IPS DF 6.9 (cell line): ENCODE data around the gene MYO1A.
"Not testable (repeated sequence)": the region's sequence is repeated elsewhere in the genome, so short reads cannot be mapped to it uniquely, and the experiment has no call there.

ENCODE experiments used
- DNase-seq: peaks from one replicate; pipeline ENCODE4 v3.0.0-alpha.2; 2013; ENCODE audit warnings: low read depth, low spot score
- H3K27ac ChIP-seq: one replicate; pipeline ENCODE4 v1.5.1; 2013; ENCODE audit warnings: low read length, control low read depth
- H3K27me3 ChIP-seq: 2 replicates; pipeline ENCODE4 v1.6.1; 2013; ENCODE audit warnings: mild to moderate bottlenecking, low read length; ENCODE audit not compliant: control insufficient read depth, insufficient read depth
- H3K36me3 ChIP-seq: 2 replicates; pipeline ENCODE4 v1.6.1; 2013; ENCODE audit warnings: low read length; ENCODE audit not compliant: control insufficient read depth, insufficient read depth
- H3K4me1 ChIP-seq: 2 replicates; pipeline ENCODE4 v1.6.1; 2013; ENCODE audit warnings: low read length; ENCODE audit not compliant: control insufficient read depth, insufficient read depth
- H3K4me3 ChIP-seq: 2 replicates; pipeline ENCODE4 v1.5.1; 2013; ENCODE audit warnings: mild to moderate bottlenecking, low read length
- H3K9me3 ChIP-seq: 2 replicates; pipeline ENCODE4 v1.6.1; 2013; ENCODE audit warnings: low read length, inconsistent platforms; ENCODE audit not compliant: control insufficient read depth, insufficient read depth
- WGBS: extraction: QIAGEN DNeasy Blood & Tissue Kit; methylation state at CpG from one replicate; pipeline ENCODE4 v1.1.7; 2013; ENCODE audit warnings: mixed read lengths, missing lambda C conversion rate; ENCODE audit not compliant: insufficient read length, insufficient coverage; 5-methylcytosine and 5-hydroxymethylcytosine counted together

Gene MYO1A

DNA sequence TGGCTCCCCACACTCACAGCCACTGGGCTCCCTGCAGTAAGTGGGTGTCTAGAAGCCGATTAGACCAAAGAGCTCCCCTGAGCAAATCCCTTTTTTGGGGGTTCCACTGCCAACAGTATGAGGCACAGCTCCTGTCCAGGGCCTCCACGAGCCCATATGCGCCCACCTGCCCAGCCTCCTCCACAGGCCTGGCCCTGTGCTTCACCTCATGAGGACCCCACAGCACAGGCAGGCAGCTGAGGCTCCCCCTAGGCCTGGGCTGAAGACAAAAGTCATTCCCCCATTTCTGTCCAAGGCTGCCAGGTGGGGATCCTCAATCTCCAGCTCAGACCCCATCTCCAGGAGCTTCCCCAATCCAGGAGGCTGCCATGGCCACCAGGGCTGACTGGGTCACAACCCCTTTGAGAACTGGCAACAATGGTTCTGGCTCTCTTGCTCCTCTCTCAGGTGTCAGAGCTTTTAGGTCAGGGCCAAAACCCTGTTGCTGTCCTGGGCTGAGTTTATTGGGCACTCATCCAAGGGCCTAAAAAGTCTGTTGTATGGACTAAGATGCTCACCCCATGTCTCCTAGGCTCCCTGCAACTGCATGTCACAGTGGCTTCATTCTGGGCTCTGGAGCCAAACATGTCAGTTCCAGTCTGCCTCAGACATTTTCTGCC is 67.2 kb downstream of the MYO1A start:
- H3K4me1 ChIP-seq, H3K9me3 ChIP-seq, DNase-seq, H3K36me3 ChIP-seq, H3K4me3 ChIP-seq, H3K27ac ChIP-seq, H3K27me3 ChIP-seq: not testable (repeated sequence)
- no CpG with 5 or more reads among the region's 3 CpGs for WGBS

DNA sequence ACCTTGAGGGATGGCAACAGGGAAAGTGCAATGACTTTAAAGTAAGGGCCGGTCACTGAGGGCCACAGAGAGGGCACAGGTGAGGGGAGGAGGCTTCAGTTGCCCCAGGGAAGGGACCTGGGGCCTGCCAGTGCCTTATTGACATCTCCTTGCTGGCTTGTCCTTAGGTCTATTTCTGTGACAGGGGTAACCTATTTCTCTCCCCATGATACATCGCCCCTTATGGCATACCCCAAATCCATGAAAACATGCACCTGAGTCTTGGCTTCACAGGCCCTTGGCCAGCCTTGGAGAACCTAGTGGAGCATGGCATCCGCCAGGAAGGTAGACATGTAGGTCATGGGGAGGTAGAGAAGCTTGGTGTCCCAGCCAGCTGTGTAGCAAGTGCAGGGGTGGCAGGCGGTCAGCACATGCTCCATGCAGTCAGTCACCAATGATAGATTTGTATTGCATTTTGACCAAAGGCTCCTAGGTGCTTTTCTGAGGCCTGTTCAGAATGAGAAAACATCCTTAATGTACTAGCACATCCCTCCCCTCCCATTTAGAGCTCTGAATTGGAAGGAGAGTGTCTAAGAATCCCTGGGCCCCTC is 68.9 kb downstream of the MYO1A start:
- no peak for DNase-seq
- Histone ChIP-seq H3K4me1 (no peaks in the 10 kb centered on the region), H3K9me3 (no peaks in the 10 kb centered on the region), H3K27ac (no peak overlapping the region), H3K36me3 (no peaks in the 10 kb centered on the region), H3K27me3 (no peaks in the 10 kb centered on the region), H3K4me3 (no peak overlapping the region)
- WGBS = no CpG with 5 or more reads among the region's 4 CpGs

DNA sequence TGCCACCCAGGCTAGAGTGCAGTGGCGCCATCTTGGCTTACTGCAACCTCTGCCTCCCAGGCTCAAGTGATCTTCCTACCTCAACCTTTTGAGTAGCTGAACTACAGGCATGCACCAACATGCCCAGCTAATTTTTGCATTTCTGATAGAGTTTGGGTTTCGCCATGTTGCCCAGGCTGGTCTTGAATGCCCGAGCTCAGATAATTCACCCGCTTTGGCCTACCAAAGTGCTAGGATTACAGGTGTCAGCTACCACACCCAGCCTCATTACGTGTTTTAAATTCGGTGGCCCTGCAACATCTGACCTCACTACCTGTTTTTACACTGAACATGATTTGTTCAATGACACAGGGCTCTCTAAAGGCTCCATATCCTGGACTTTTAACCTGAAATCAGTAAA is 69.7 kb downstream of the MYO1A start:
- no peak for DNase-seq
- Histone ChIP-seq H3K27me3 (no peaks in the 10 kb centered on the region), H3K27ac (no peak overlapping the region), H3K36me3 (no peaks in the 10 kb centered on the region), H3K4me3 (no peak overlapping the region), H3K4me1 (no peaks in the 10 kb centered on the region), H3K9me3 (no peaks in the 10 kb centered on the region)
- no CpG with 5 or more reads among the region's 6 CpGs for WGBS

DNA sequence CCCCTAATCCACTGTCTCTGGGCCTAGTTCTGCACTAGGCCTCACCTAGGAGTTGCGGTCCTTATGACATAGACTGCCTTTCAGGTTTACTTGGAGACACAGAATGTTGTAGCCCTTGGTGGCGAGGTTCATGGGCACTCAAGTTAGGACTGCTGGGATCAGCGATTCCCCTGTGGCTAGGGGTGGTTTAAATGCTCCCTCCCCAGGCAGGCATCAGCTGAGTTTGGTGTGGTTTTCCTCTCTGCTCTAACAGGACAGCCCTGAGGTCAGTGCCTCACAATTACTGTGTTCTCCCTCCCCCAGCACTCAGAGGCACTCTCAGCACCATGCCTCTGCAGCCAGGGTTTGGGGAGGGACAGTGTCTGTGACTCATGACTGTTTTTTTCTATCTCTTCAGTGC is 70.3 kb downstream of the MYO1A start:
- H3K27ac ChIP-seq = no peak overlapping the region
- H3K36me3 ChIP-seq = no peaks in the 10 kb centered on the region
- no CpG with 5 or more reads among the region's 3 CpGs for WGBS
- H3K9me3 ChIP-seq = no peaks in the 10 kb centered on the region
- no peak overlapping the region for H3K4me3 ChIP-seq
- H3K4me1 ChIP-seq = no peaks in the 10 kb centered on the region
- no peak for DNase-seq
- no peaks in the 10 kb centered on the region for H3K27me3 ChIP-seq
